PFSK-1 (cell line): ENCODE results near the gene ZNF616.
A peak's percentile ranks its signal among the peaks of the same experiment; 100 is the strongest.

Source experiments
- FOXP2 ChIP-seq: optimal IDR thresholded peaks from 2 replicates; pipeline ENCODE3; 2011; ENCODE audit warnings: borderline replicate concordance, control low read depth, inconsistent platforms; ENCODE audit not compliant: insufficient read depth; ENCODE audit errors: extremely low read length, extremely low read depth
- POLR2AphosphoS5 ChIP-seq: IDR thresholded peaks from 2 replicates; pipeline ENCODE4 v1.6.1; 2012; ENCODE audit warnings: low read depth, mild to moderate bottlenecking, control low read depth, low read length, moderate library complexity
- SIN3A ChIP-seq: IDR thresholded peaks from 2 replicates; pipeline ENCODE4 v1.6.1; 2012; ENCODE audit warnings: mild to moderate bottlenecking, low read length, moderate library complexity, borderline replicate concordance; ENCODE audit not compliant: insufficient read depth
- TAF1 ChIP-seq: IDR thresholded peaks from 2 replicates; pipeline ENCODE4 v1.6.1; 2012; ENCODE audit warnings: low read length, control low read depth, borderline replicate concordance; ENCODE audit not compliant: insufficient read depth
- TF ChIP-seq, protein P1 (sequence below), 2 experiments: IDR thresholded peaks; 2 replicates each; pipeline versions ENCODE4 v1.6.1 to v1.8.0; 2011 to 2012; ENCODE audit warnings: low read depth in 2 of 2, low read length in 2 of 2, control low read depth in 1 of 2, inconsistent platforms in 1 of 2, mild to moderate bottlenecking in 1 of 2, moderate library complexity in 1 of 2; ENCODE audit not compliant: insufficient read depth in 1 of 2

The ZNF616 gene

DNA sequence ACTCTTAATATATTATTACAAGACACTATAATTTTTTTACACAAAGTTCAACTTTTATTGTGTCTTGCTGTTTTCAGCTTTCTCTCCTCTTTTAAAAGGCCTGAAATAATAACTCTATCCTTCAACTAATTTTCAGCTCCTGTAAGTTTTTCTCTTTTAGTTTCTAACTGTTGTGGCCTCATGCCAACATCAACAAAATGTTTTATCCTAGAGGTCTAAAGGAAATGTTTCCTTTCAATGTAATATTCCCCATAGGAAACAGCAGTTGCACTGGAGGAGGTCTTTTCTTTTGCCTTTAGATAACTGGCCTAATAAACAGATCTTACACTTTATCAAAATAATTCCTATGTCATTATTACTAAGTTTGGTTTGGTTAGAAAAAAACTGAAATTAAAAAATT lies 8.5 kb upstream of the ZNF616 start:
- TF ChIP-seq TAF1 (no peak), FOXP2 (no peak), SIN3A (no peak), POLR2AphosphoS5 (no peak)
- TF ChIP-seq, protein P1, sequence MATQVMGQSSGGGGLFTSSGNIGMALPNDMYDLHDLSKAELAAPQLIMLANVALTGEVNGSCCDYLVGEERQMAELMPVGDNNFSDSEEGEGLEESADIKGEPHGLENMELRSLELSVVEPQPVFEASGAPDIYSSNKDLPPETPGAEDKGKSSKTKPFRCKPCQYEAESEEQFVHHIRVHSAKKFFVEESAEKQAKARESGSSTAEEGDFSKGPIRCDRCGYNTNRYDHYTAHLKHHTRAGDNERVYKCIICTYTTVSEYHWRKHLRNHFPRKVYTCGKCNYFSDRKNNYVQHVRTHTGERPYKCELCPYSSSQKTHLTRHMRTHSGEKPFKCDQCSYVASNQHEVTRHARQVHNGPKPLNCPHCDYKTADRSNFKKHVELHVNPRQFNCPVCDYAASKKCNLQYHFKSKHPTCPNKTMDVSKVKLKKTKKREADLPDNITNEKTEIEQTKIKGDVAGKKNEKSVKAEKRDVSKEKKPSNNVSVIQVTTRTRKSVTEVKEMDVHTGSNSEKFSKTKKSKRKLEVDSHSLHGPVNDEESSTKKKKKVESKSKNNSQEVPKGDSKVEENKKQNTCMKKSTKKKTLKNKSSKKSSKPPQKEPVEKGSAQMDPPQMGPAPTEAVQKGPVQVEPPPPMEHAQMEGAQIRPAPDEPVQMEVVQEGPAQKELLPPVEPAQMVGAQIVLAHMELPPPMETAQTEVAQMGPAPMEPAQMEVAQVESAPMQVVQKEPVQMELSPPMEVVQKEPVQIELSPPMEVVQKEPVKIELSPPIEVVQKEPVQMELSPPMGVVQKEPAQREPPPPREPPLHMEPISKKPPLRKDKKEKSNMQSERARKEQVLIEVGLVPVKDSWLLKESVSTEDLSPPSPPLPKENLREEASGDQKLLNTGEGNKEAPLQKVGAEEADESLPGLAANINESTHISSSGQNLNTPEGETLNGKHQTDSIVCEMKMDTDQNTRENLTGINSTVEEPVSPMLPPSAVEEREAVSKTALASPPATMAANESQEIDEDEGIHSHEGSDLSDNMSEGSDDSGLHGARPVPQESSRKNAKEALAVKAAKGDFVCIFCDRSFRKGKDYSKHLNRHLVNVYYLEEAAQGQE (IDR thresholded peaks at IDR 0.05; ENCODE audit: insufficient read depth in 1 of 2, low read depth in 2 of 2, low read length in 2 of 2) = no peak

DNA sequence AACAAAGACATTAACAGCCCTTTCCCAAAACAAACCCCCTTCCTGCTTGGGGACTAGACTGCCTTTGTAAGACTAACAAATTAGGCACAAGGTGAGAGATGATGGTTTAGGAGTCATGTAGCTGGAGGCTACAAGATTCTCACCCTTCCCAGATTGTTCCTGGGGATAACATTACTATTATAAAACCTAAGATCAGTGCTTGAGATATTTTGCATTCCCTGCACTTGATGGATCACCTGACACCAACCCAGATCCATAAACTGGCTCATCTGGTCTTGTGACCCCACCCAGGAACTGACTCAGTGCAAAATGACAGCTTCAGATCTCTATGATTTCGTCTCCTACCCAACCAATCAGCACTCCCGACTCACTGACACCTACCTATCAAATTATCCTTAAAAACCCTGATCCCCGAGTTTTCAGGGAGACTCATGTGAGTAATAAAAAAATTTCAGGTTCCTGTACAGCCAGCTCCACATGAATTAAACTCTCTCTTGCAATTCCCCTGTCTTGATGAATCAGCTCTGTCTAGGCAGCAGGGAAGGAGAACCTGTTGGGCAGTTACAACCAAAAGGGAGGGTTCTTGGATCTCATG lies 2.4 kb upstream of the ZNF616 start:
- TF ChIP-seq TAF1 (no peak), FOXP2 (no peak), SIN3A (no peak), POLR2AphosphoS5 (no peak)
- TF ChIP-seq, protein P1 (IDR thresholded peaks at IDR 0.05; ENCODE audit: insufficient read depth in 1 of 2, low read depth in 2 of 2, low read length in 2 of 2) = no peak

DNA sequence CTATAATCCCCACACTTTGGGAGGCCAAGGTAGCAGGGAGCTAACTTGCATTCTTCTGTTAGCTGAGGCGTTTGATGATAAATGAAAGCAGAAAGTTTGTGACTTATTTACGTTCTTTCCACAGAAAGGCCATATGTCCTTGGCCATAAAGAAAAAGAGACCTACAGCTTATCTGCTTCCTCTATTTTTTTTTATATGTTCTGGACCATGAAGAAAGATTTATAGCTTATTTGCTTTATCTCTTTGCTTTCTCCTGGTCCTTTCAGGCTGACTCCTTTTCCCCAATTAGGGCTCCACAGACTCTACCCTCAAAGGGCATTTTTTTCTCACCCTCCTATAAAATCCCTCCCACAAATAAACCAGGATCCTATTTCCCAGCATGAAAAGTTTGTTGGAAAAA lies 1.5 kb upstream of the ZNF616 start:
- TF ChIP-seq TAF1 (no peak), SIN3A (no peak), POLR2AphosphoS5 (no peak), FOXP2 (no peak)
- TF ChIP-seq, protein P1 (IDR thresholded peaks at IDR 0.05; ENCODE audit: insufficient read depth in 1 of 2, low read depth in 2 of 2, low read length in 2 of 2) = no peak

DNA sequence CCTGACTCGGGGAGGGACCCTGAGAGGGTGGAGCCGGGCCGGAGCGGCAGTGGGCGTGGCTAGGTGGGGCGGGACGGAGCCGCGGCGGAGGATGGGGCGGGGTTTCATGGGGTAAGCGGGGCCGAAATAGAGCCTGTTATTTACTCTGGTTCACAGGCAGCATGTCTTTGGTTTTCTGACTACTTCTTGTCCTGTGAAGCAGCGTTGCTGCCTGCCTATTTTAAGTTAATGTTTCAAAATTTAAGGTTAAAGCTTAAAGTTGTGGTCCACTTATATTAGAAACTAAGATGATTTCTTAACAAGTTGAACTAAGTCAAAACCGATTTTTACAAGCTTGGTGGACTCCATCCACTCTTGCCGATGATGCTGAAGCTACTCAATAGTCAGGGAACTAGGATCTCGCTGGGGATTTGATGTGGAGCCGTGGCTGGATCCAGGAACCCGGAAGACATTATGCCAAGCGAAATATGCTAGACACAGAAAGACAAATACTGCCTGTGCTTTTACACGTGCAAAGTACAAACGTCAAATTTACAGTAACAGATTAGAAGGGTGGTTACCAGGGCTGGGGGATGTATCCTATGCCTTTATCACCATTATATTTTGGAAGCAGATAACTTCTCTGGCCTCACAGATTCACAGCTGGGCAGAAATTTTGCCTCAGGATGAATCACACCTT lies 433 bp upstream of the ZNF616 start:
- no peak for TF ChIP-seq SIN3A
- TF ChIP-seq FOXP2 = peak; percentile 33
- TF ChIP-seq, protein P1 (IDR thresholded peaks at IDR 0.05; ENCODE audit: insufficient read depth in 1 of 2, low read depth in 2 of 2, low read length in 2 of 2) = no peak
- 0 out of 2 replicates have a peak, but pooled peaks have one; percentile 2 for TF ChIP-seq TAF1
- TF ChIP-seq POLR2AphosphoS5 = 0 out of 2 replicates have a peak, but pooled peaks have one; percentile 5

DNA sequence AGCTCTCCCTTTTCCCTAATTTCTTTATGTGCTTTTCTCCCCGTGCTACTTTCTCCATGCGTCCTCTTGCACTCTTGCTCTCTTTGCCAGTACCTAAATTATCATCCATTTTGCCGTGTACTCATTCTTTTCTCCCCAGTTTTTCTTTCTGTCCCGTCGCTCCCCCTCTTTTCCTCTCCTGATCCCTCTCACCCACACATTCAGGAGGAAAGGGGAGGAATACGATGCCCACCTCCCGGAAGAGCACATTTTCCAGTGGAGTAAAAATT lies 821 bp downstream of the ZNF616 start:
- TF ChIP-seq POLR2AphosphoS5 (no peak), TAF1 (no peak), SIN3A (no peak), FOXP2 (no peak)
- TF ChIP-seq, protein P1 (IDR thresholded peaks at IDR 0.05; ENCODE audit: insufficient read depth in 1 of 2, low read depth in 2 of 2, low read length in 2 of 2) = no peak
